ENCODE measurements around the gene SNTN. TPM values are rescaled to one million over a fixed set of nuclear protein-coding genes. Genes with fewer than 3 reads are reported as not detected.
"Not testable (repeated sequence)": the region's sequence is repeated elsewhere in the genome, so short reads cannot be mapped to it uniquely, and the experiment has no call there.

SNTN gene
- total and polyA plus RNA-seq, 5 donors from 2014 or later = not detected

- Mint-ChIP-seq H3K27ac (no peak overlapping the region), H3K27me3 (no peaks in the 10 kb centered on the region), H3K36me3 (no peaks in the 10 kb centered on the region), H3K4me3 (no peak overlapping the region), H3K4me1 (no peaks in the 10 kb centered on the region), H3K9me3 (peaks cover 0 to 15% (median 3%) of the 10 kb centered on the region in 7 donors)
- Histone ChIP-seq H3K4me1 (ENCODE audit: control insufficient read depth, insufficient read depth, low read length, poor library complexity, severe bottlenecking) (no peaks in the 10 kb centered on the region), H3K9me3 (ENCODE audit: control insufficient read depth in 2 of 2, low read length in 2 of 2) (no peaks in the 10 kb centered on the region), H3K27me3 (ENCODE audit: control insufficient read depth, insufficient read depth, low read length) (no peaks in the 10 kb centered on the region), H3K36me3 (ENCODE audit: control insufficient read depth, insufficient read depth, low read length) (no peaks in the 10 kb centered on the region), H3K4me3 (ENCODE audit: low read depth, low read length) (no peak overlapping the region), H3K27ac (ENCODE audit: insufficient read depth, low read length, poor library complexity, severe bottlenecking) (no peak overlapping the region)
- no peak for ATAC-seq (ENCODE audit: low read depth in 2 of 2)
- DNase-seq = no peak
These were observed 20.8 kb upstream of the SNTN start for GRCh38 chr3:63631670-63632069.

DNA sequence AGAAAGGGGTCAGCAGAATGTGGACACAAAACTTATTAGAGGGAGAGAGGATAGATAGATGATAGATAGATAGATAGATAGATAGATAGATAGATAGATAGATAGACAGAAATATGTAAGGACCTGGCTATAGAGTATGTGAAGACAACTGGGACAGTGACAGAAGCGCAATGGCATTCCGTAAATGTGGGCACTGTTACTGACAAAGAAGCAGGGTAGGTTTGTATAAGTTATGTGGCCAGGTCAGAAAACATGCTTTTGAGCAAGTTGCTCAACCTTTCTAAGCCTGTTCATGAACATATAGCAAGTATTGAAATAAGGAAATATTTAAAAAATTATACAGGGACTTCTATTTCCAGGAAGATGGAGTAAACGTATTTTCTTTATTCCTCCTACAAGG is 17.3 kb upstream of the SNTN start:
- Histone ChIP-seq H3K27me3 (ENCODE audit: control insufficient read depth, insufficient read depth, low read length) (no peaks in the 10 kb centered on the region), H3K4me1 (ENCODE audit: control insufficient read depth, insufficient read depth, low read length, poor library complexity, severe bottlenecking) (no peaks in the 10 kb centered on the region), H3K4me3 (ENCODE audit: low read depth, low read length) (no peak overlapping the region), H3K9me3 (ENCODE audit: control insufficient read depth in 2 of 2, low read length in 2 of 2) (no peaks in the 10 kb centered on the region), H3K36me3 (ENCODE audit: control insufficient read depth, insufficient read depth, low read length) (no peaks in the 10 kb centered on the region), H3K27ac (ENCODE audit: insufficient read depth, low read length, poor library complexity, severe bottlenecking) (no peak overlapping the region)
- ATAC-seq (ENCODE audit: low read depth in 2 of 2) (no peak), DNase-seq (no peak)
- Mint-ChIP-seq H3K9me3 (peaks cover 3 to 15% (median 4%) of the 10 kb centered on the region in 7 donors), H3K4me3 (no peak overlapping the region), H3K36me3 (no peaks in the 10 kb centered on the region), H3K4me1 (no peaks in the 10 kb centered on the region), H3K27ac (no peak overlapping the region), H3K27me3 (no peaks in the 10 kb centered on the region)

- Histone ChIP-seq H3K27ac (ENCODE audit: insufficient read depth, low read length, poor library complexity, severe bottlenecking) (no peak overlapping the region), H3K36me3 (ENCODE audit: control insufficient read depth, insufficient read depth, low read length) (no peaks in the 10 kb centered on the region), H3K4me3 (ENCODE audit: low read depth, low read length) (no peak overlapping the region), H3K9me3 (ENCODE audit: control insufficient read depth in 2 of 2, low read length in 2 of 2) (no peaks in the 10 kb centered on the region), H3K27me3 (ENCODE audit: control insufficient read depth, insufficient read depth, low read length) (no peaks in the 10 kb centered on the region), H3K4me1 (ENCODE audit: control insufficient read depth, insufficient read depth, low read length, poor library complexity, severe bottlenecking) (no peaks in the 10 kb centered on the region)
- Mint-ChIP-seq H3K9me3 (peaks cover 0 to 12% (median 4%) of the 10 kb centered on the region in 7 donors), H3K36me3 (no peaks in the 10 kb centered on the region), H3K27me3 (no peaks in the 10 kb centered on the region), H3K4me3 (no peak overlapping the region), H3K4me1 (no peaks in the 10 kb centered on the region), H3K27ac (no peak overlapping the region)
- no peak for ATAC-seq (ENCODE audit: low read depth in 2 of 2)
- DNase-seq = no peak
These were observed 12.7 kb upstream of the SNTN start for GRCh38 chr3:63639806-63640205.

DNA sequence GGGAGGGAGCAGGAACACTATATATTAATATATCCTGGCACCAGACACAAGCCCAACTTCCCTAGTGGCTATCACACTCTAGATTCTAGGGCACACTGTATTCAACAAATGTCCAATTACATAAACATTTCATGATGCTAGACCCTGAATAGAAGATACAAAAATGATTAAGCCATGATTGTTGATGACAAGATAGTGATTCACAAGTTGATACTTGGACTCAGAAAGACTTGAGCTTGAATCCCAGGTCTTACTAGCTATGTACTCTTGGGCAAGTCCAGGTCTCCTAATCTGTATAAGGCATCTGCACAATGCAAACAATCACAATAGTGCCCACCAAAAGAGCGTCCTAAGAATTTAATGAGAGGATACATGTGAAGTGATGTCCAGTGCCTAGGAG is 10.0 kb upstream of the SNTN start:
- H3K9me3 ChIP-seq (ENCODE audit: control insufficient read depth in 2 of 2, low read length in 2 of 2) = no peaks in the 10 kb centered on the region
- Mint-ChIP-seq H3K9me3 (peaks cover 0 to 10% (median 0%) of the 10 kb centered on the region in 7 donors), H3K36me3 (no peaks in the 10 kb centered on the region), H3K4me1 (no peaks in the 10 kb centered on the region), H3K4me3 (no peak overlapping the region), H3K27ac (no peak overlapping the region), H3K27me3 (no peaks in the 10 kb centered on the region)
- H3K27me3 ChIP-seq (ENCODE audit: control insufficient read depth, insufficient read depth, low read length) = no peaks in the 10 kb centered on the region
- no peak overlapping the region for H3K27ac ChIP-seq (ENCODE audit: insufficient read depth, low read length, poor library complexity, severe bottlenecking)
- no peak overlapping the region for H3K4me3 ChIP-seq (ENCODE audit: low read depth, low read length)
- no peak for DNase-seq
- no peak for ATAC-seq (ENCODE audit: low read depth in 2 of 2)
- H3K36me3 ChIP-seq (ENCODE audit: control insufficient read depth, insufficient read depth, low read length) = no peaks in the 10 kb centered on the region
- no peaks in the 10 kb centered on the region for H3K4me1 ChIP-seq (ENCODE audit: control insufficient read depth, insufficient read depth, low read length, poor library complexity, severe bottlenecking)

DNA sequence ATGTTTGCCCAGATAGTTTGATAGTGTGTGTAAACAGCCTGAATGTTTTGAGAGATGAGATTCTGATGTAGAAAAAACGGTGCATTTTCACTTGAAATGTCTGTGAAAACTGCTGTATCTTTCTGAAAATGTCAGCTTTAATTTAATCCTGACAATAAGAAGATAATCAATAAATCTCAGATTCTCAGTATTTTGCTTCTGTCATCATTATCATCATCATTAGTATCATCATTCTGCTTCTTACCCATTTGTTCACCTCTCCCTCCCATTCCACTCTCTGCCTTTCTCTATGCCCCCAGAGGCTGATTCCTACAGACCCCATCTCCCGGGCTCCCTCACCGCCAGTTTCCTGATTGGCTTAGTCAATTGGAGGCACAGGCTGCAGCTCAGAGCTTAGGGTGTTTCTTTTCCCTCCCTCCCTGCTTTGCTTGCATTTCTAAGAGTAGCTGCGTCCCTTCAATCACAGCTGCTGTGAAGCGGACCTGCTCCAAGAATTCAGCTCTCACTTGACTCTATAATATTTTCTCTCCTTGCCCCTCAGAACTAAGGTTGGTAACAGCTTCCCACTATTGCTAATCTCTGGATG is 8.2 kb upstream of the SNTN start:
- Mint-ChIP-seq H3K36me3 (no peaks in the 10 kb centered on the region), H3K4me3 (no peak overlapping the region), H3K4me1 (no peaks in the 10 kb centered on the region), H3K27ac (peak overlapping the region in 1 of 3 donors; percentile 49), H3K9me3 (peaks cover 0 to 10% (median 0%) of the 10 kb centered on the region in 7 donors), H3K27me3 (no peaks in the 10 kb centered on the region)
- no peaks in the 10 kb centered on the region for H3K27me3 ChIP-seq (ENCODE audit: control insufficient read depth, insufficient read depth, low read length)
- no peak overlapping the region for H3K4me3 ChIP-seq (ENCODE audit: low read depth, low read length)
- H3K27ac ChIP-seq (ENCODE audit: insufficient read depth, low read length, poor library complexity, severe bottlenecking) = no peak overlapping the region
- ATAC-seq (ENCODE audit: low read depth in 2 of 2) (no peak), DNase-seq (no peak)
- no peaks in the 10 kb centered on the region for H3K36me3 ChIP-seq (ENCODE audit: control insufficient read depth, insufficient read depth, low read length)
- H3K9me3 ChIP-seq (ENCODE audit: control insufficient read depth in 2 of 2, low read length in 2 of 2) = no peaks in the 10 kb centered on the region
- no peaks in the 10 kb centered on the region for H3K4me1 ChIP-seq (ENCODE audit: control insufficient read depth, insufficient read depth, low read length, poor library complexity, severe bottlenecking)

DNA sequence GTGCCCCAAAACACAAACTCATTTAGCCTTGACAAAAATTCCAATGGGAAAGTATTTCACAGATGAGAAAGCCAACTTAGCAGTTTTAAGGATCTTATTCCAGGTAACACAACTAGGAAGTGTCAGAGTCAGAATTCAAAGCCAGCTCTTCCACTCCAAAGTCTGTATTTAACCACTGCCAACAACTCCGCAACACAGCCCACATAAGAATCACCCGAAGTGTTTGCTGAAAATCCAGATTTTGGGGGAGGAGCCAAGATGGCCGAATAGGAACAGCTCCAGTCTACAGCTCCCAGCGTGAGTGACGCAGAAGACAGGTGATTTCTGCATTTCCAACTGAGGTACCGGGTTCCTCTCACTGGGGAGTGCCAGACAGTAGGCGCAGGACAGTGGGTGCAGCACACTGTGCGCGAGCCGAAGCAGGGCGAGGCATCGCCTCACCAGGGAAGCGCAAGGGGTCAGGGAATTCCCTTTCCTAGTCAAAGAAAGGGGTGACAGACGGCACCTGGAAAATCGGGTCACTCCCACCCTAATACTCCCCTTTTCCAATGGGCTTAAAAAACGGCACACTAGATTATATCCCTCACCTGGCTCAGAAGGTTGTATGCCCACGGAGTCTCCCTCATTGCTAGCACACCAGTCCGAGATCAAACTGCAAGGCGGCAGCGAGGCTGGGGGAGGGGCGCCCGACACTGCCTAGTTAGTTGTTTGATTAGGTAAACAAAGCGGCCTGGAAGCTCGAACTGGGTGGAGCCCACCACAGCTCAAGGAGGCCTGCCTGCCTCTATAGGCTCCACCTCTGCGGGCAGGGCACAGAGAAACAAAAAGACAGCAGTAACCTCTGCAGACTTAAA is 7.3 kb upstream of the SNTN start:
- DNase-seq; H3K27ac ChIP-seq (ENCODE audit: insufficient read depth, low read length, poor library complexity, severe bottlenecking); H3K27me3 ChIP-seq (ENCODE audit: control insufficient read depth, insufficient read depth, low read length); H3K36me3 ChIP-seq (ENCODE audit: control insufficient read depth, insufficient read depth, low read length); H3K9me3 Mint-ChIP-seq; H3K27ac Mint-ChIP-seq; ATAC-seq (ENCODE audit: low read depth in 2 of 2); H3K4me3 Mint-ChIP-seq; H3K36me3 Mint-ChIP-seq; H3K4me3 ChIP-seq (ENCODE audit: low read depth, low read length); H3K27me3 Mint-ChIP-seq; H3K4me1 ChIP-seq (ENCODE audit: control insufficient read depth, insufficient read depth, low read length, poor library complexity, severe bottlenecking); H3K4me1 Mint-ChIP-seq; H3K9me3 ChIP-seq (ENCODE audit: control insufficient read depth in 2 of 2, low read length in 2 of 2): not testable (repeated sequence)

- no peak for DNase-seq
- Histone ChIP-seq H3K27me3 (ENCODE audit: control insufficient read depth, insufficient read depth, low read length) (no peaks in the 10 kb centered on the region), H3K4me1 (ENCODE audit: control insufficient read depth, insufficient read depth, low read length, poor library complexity, severe bottlenecking) (no peaks in the 10 kb centered on the region), H3K9me3 (ENCODE audit: control insufficient read depth in 2 of 2, low read length in 2 of 2) (no peaks in the 10 kb centered on the region), H3K27ac (ENCODE audit: insufficient read depth, low read length, poor library complexity, severe bottlenecking) (no peak overlapping the region), H3K36me3 (ENCODE audit: control insufficient read depth, insufficient read depth, low read length) (no peaks in the 10 kb centered on the region), H3K4me3 (ENCODE audit: low read depth, low read length) (no peak overlapping the region)
- H3K27me3 Mint-ChIP-seq = no peaks in the 10 kb centered on the region
- no peak overlapping the region for H3K27ac Mint-ChIP-seq
- no peaks in the 10 kb centered on the region for H3K36me3 Mint-ChIP-seq
- H3K4me3 Mint-ChIP-seq = no peak overlapping the region
- no peaks in the 10 kb centered on the region for H3K4me1 Mint-ChIP-seq
- peaks cover 0 to 10% (median 0%) of the 10 kb centered on the region in 7 donors for H3K9me3 Mint-ChIP-seq
- ATAC-seq (ENCODE audit: low read depth in 2 of 2) = no peak
These were observed 1.7 kb downstream of the SNTN start for GRCh38 chr3:63654211-63654610.

DNA sequence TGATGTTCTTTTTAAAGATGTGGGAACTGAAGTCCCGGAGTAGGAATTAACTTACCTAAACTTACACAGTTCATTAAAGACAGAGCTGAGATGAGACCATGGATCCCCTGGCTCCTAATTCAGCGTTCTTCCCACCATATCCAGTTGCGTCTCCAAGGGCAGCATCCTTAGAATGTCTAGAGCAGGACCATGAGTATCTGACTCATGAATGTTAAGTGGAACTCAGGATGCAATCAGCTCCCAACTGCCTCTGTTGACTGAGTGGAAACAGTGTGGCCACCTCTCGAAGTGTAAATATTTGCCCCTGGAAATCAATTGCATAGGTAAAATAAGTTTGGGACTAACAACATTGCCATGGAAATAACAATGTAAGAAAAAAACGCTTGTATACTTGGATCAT is 2.5 kb downstream of the SNTN start:
- Mint-ChIP-seq H3K4me1 (no peaks in the 10 kb centered on the region), H3K27ac (no peak overlapping the region), H3K9me3 (peaks cover 0 to 10% (median 0%) of the 10 kb centered on the region in 7 donors), H3K27me3 (no peaks in the 10 kb centered on the region), H3K4me3 (no peak overlapping the region), H3K36me3 (no peaks in the 10 kb centered on the region)
- Histone ChIP-seq H3K9me3 (ENCODE audit: control insufficient read depth in 2 of 2, low read length in 2 of 2) (no peaks in the 10 kb centered on the region), H3K27ac (ENCODE audit: insufficient read depth, low read length, poor library complexity, severe bottlenecking) (no peak overlapping the region), H3K4me1 (ENCODE audit: control insufficient read depth, insufficient read depth, low read length, poor library complexity, severe bottlenecking) (no peaks in the 10 kb centered on the region), H3K36me3 (ENCODE audit: control insufficient read depth, insufficient read depth, low read length) (no peaks in the 10 kb centered on the region), H3K27me3 (ENCODE audit: control insufficient read depth, insufficient read depth, low read length) (no peaks in the 10 kb centered on the region), H3K4me3 (ENCODE audit: low read depth, low read length) (no peak overlapping the region)
- no peak for DNase-seq
- ATAC-seq (ENCODE audit: low read depth in 2 of 2) = no peak

Measured in CD4-positive, CD25-positive, alpha-beta regulatory T cell (primary cell).